Hepatocyte (in vitro differentiated cells): Measurements from ENCODE around the gene LINC00237.

ENCODE experiments used
- CTCF ChIP-seq: fragments of 200-600 bp; sonication (generic); IDR thresholded peaks from 2 replicates; pipeline ENCODE4 v1.5.1; 2016; ENCODE audit warnings: antibody characterized with exemption, mild to moderate bottlenecking; ENCODE audit not compliant: poor library complexity
- EZH2 ChIP-seq: fragments of 200-600 bp; sonication (generic); IDR thresholded peaks from 2 replicates; pipeline ENCODE4 v1.6.1; 2016; ENCODE audit warnings: antibody characterized with exemption, mild to moderate bottlenecking, borderline replicate concordance
- EZH2phosphoT487 ChIP-seq: fragments of 200-600 bp; sonication (generic); IDR thresholded peaks from one replicate; pipeline ENCODE4 v1.6.1; 2018; ENCODE audit warnings: antibody characterized with exemption, mild to moderate bottlenecking, low read depth, moderate library complexity; ENCODE audit not compliant: unreplicated experiment, severe bottlenecking

GRCh38 chr20:21109144-21109543 is 3.0 kb upstream of the LINC00237 start:
- no peak for TF ChIP-seq CTCF
- TF ChIP-seq EZH2phosphoT487: no peak
- no peak for TF ChIP-seq EZH2
